Keratinocyte (primary cell): Measurements from ENCODE around the gene HES2. TPM values are rescaled to one million over a fixed set of nuclear protein-coding genes. Genes with fewer than 3 reads are reported as not detected.
"Not testable (repeated sequence)": the region's sequence is repeated elsewhere in the genome, so short reads cannot be mapped to it uniquely, and the experiment has no call there.

ENCODE experiments used
- DNase-seq: peaks from one replicate; pipeline ENCODE4 v3.0.0-alpha.2; 2011; ENCODE audit warnings: low read depth, missing footprints, low spot score
- FAIRE-seq: peaks from 2 replicates; lab custom pipeline; 2011; peaks lifted over from hg19 to GRCh38; lab: Jason Lieb, UNC
- H2AFZ ChIP-seq: 2 replicates; pipeline ENCODE4 v1.6.0; 2012; ENCODE audit warnings: low read length, control low read depth, inconsistent platforms; ENCODE audit not compliant: control insufficient read depth
- H3K27ac ChIP-seq: 2 replicates; pipeline ENCODE4 v1.5.1; 2011; ENCODE audit warnings: low read length; ENCODE audit not compliant: control insufficient read depth, insufficient read depth
- H3K27me3 ChIP-seq: 3 replicates; pipeline ENCODE4 v1.6.0; 2011; ENCODE audit warnings: low read length; ENCODE audit not compliant: control insufficient read depth, insufficient read depth; ENCODE audit errors: extremely low read depth
- H3K36me3 ChIP-seq, 2 experiments: 2 replicates in 1 of 2; 3 replicates in 1 of 2; pipeline ENCODE4 v1.5.1; 2011; ENCODE audit warnings: low read length in 2 of 2, mild to moderate bottlenecking in 1 of 2; ENCODE audit not compliant: control insufficient read depth in 2 of 2, insufficient read depth in 2 of 2; ENCODE audit errors: extremely low read depth in 1 of 2
- H3K4me1 ChIP-seq: 3 replicates; pipeline ENCODE4 v1.5.1; 2011; ENCODE audit warnings: low read length; ENCODE audit not compliant: control insufficient read depth, insufficient read depth; ENCODE audit errors: extremely low read depth
- H3K4me2 ChIP-seq: 3 replicates; pipeline ENCODE4 v1.6.0; 2011; ENCODE audit warnings: low read depth, low read length; ENCODE audit not compliant: control insufficient read depth, insufficient read depth; ENCODE audit errors: extremely low read depth
- H3K4me3 ChIP-seq, 3 experiments: fragments of 200-600 bp in 1 of 3; sonication (generic) in 1 of 3; 2 replicates in 2 of 3; 3 replicates in 1 of 3; pipeline ENCODE4 v1.5.1; 2011 to 2016; ENCODE audit warnings: low read length in 3 of 3, mild to moderate bottlenecking in 3 of 3, control low read depth in 2 of 3, inconsistent platforms in 1 of 3, low read depth in 1 of 3, mixed read lengths in 1 of 3, mixed run types in 1 of 3, moderate library complexity in 1 of 3; ENCODE audit not compliant: control insufficient read depth in 2 of 3, insufficient read depth in 2 of 3; ENCODE audit errors: extremely low read depth in 1 of 3
- H3K79me2 ChIP-seq: 2 replicates; pipeline ENCODE4 v1.6.0; 2012; ENCODE audit warnings: low read length; ENCODE audit not compliant: control insufficient read depth, insufficient read depth
- H3K9ac ChIP-seq: 3 replicates; pipeline ENCODE4 v1.6.0; 2011; ENCODE audit warnings: low read length; ENCODE audit not compliant: control insufficient read depth, insufficient read depth; ENCODE audit errors: extremely low read depth
- H3K9me1 ChIP-seq: 3 replicates; pipeline ENCODE4 v1.6.0; 2011; ENCODE audit warnings: low read length; ENCODE audit not compliant: control insufficient read depth, insufficient read depth; ENCODE audit errors: extremely low read depth
- H3K9me3 ChIP-seq: 2 replicates; pipeline ENCODE4 v1.5.1; 2012; ENCODE audit warnings: low read depth, low read length; ENCODE audit not compliant: control insufficient read depth
- H4K20me1 ChIP-seq: 3 replicates; pipeline ENCODE4 v1.6.0; 2011; ENCODE audit warnings: low read length; ENCODE audit not compliant: control insufficient read depth, insufficient read depth; ENCODE audit errors: extremely low read depth
- EZH2 ChIP-seq: IDR thresholded peaks from one replicate; pipeline ENCODE4 v1.6.1; 2012; ENCODE audit warnings: inconsistent platforms, mild to moderate bottlenecking, low read length, moderate library complexity
- dilution Hi-C: fragments of 300-500 bp; cut with MboI; formaldehyde crosslinking; loops from one replicate; pipeline ENCODE4 v1.7.0; 2020; ENCODE audit warnings: low sequenced_read_pairs; ENCODE audit not compliant: extremely low pct_ligation_motif_present
- polyA plus RNA-seq, 5 experiments: library from polyadenylated mRNA; depleted of rRNA in 3 of 5; stranded (reverse) in 3 of 5; stranded (forward) in 1 of 5; unstranded in 1 of 5; fragments of >200 nt; gene quantifications; 1 replicate in 1 of 5; 2 replicates in 3 of 5; 3 replicates in 1 of 5; pipeline versions ENCODE4 v1.2.1 to v1.2.3, GENCODE V29; 2011 to 2012; ENCODE audit warnings: missing spikeins in 2 of 5, low read depth in 1 of 5, low replicate concordance in 1 of 5
- TF ChIP-seq, protein P1 (sequence below), 3 experiments: IDR thresholded peaks in 1 of 3; conservative IDR thresholded peaks in 1 of 3; optimal IDR thresholded peaks in 1 of 3; 2 replicates in 2 of 3; 3 replicates in 1 of 3; pipeline versions ENCODE3 to v1.5.1; 2011; ENCODE audit warnings: low read length in 3 of 3, mild to moderate bottlenecking in 3 of 3, moderate library complexity in 2 of 3, control low read depth in 1 of 3, inconsistent platforms in 1 of 3; ENCODE audit not compliant: insufficient read depth in 2 of 3; ENCODE audit errors: extremely low read depth in 1 of 3

Gene HES2
- polyA plus RNA-seq, 1 donor (not counting 4 experiments of a cell fraction or from before 2014, with no cell fraction given) = 30.1 TPM

DNA sequence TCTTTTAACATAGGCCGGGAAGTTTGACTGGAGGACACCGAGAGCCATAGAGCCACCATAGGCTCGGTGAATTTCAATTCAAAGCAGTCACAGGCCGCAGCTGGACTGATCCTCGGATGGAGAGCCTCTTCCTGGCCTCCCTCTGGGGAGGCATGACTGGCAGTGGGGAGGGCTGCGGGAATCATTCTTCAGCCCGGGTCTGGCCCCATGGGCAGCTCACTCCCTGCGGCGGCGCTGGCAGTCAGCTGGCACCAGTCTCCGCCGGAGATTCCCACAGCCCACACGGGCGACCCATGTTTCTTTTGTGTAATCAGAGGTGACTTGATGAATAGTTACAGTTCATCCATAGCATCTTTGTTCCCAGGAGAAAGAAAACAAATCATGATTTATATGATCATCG, 15.4 kb upstream of the HES2 start:
- H3K9me1 ChIP-seq = no peaks in the 10 kb centered on the region
- no peaks in the 10 kb centered on the region for H3K9me3 ChIP-seq
- dilution Hi-C loops = no loop called here
- H3K4me2 ChIP-seq = no peak overlapping the region
- no peaks in the 10 kb centered on the region for H3K79me2 ChIP-seq
- TF ChIP-seq, protein P1, sequence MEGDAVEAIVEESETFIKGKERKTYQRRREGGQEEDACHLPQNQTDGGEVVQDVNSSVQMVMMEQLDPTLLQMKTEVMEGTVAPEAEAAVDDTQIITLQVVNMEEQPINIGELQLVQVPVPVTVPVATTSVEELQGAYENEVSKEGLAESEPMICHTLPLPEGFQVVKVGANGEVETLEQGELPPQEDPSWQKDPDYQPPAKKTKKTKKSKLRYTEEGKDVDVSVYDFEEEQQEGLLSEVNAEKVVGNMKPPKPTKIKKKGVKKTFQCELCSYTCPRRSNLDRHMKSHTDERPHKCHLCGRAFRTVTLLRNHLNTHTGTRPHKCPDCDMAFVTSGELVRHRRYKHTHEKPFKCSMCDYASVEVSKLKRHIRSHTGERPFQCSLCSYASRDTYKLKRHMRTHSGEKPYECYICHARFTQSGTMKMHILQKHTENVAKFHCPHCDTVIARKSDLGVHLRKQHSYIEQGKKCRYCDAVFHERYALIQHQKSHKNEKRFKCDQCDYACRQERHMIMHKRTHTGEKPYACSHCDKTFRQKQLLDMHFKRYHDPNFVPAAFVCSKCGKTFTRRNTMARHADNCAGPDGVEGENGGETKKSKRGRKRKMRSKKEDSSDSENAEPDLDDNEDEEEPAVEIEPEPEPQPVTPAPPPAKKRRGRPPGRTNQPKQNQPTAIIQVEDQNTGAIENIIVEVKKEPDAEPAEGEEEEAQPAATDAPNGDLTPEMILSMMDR (optimal IDR thresholded peaks at IDR 0.05 in 1 of 3, IDR thresholded peaks at IDR 0.05 in 1 of 3, conservative IDR thresholded peaks at IDR 0.05 in 1 of 3; ENCODE audit: extremely low read depth in 1 of 3, insufficient read depth in 2 of 3, low read length in 3 of 3) = no peak
- no peak for TF ChIP-seq EZH2
- H3K4me1 ChIP-seq = no peaks in the 10 kb centered on the region
- H3K4me3 ChIP-seq = no peak overlapping the region
- no peak overlapping the region for H2AFZ ChIP-seq
- H3K27me3 ChIP-seq = peaks cover 12% of the 10 kb centered on the region
- FAIRE-seq = no peak
- no peak overlapping the region for H3K9ac ChIP-seq
- no peak overlapping the region for H3K27ac ChIP-seq
- H4K20me1 ChIP-seq = no peaks in the 10 kb centered on the region
- DNase-seq = no peak
- H3K36me3 ChIP-seq = no peaks in the 10 kb centered on the region

DNA sequence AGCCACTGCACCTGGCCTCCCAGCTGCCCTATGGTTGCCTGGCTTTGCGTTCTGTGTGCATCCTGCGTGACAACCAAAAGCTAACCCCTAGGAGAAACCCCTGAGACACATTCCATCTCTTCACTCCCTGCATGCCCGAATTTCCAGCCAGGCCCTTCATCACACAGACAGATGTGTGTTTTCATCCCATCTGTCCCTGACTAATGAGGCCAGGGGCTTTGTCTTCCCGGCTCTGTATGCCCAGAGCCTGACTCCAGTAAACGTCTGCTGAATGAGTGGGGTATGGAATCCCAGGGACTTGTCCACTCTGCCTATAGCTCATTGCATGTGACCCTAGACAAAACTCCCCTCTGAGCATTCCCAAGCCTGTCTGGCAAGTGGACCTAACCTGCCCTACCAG, 14.5 kb upstream of the HES2 start:
- DNase-seq = no peak
- H3K4me1 ChIP-seq = no peaks in the 10 kb centered on the region
- dilution Hi-C loops = no loop called here

DNA sequence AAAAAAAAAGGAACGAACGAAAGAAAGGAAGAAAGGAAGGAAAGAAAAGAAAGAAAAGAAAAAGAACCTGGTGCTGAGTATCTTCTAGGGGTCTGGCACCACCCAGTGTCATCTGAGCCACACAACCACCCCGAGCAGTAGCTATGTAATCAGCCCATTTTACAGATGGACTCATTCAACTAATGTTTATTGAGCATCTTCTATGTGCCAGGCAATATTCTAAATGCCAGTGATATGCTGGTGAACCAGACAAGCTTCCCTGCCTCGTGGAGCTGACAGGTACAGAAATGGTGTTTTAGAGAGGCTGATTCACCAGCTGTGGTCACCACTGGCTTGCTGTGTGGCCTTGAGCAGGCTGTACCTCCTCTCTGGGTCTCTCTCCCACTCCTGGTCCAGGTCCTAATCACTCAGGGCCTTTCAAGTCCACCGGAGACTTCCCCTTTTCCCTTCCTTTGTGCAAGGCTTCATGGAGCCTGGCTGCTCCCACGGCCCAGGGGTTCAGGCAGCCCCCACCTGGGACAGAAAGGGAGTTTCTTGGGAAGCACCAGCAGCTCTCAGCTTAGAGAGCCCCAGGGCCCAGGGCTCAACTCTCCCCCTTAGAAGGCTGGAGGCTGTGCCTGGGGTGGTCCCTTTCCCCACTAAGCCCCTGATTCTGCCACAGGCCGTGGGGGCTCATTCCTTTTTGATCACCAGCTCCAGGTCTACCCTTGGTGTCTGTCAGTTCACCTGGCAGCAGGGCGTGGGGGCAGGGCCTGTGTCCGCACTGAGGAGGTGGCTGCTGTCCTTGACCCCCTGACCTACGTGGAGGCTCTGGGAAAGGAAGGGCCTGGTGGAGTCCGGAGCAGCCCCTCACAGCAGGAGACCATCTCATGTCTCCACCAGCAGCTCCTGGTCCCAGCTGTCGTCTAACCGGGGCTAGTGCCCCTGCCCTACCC, 12.2 kb upstream of the HES2 start:
- H2AFZ ChIP-seq, FAIRE-seq: not testable (repeated sequence)

More for the DNA sequence above, 14.5 kb upstream of the HES2 start:
- Histone ChIP-seq H2AFZ (no peak overlapping the region), H3K9ac (no peak overlapping the region), H3K4me3 (no peak overlapping the region), H3K36me3 (no peaks in the 10 kb centered on the region), H3K4me2 (no peak overlapping the region), H3K79me2 (no peaks in the 10 kb centered on the region), H3K27me3 (peaks cover 16% of the 10 kb centered on the region), H3K9me1 (no peaks in the 10 kb centered on the region), H3K9me3 (no peaks in the 10 kb centered on the region), H3K27ac (no peak overlapping the region), H4K20me1 (no peaks in the 10 kb centered on the region)
- TF ChIP-seq EZH2 = no peak
- TF ChIP-seq, protein P1 (optimal IDR thresholded peaks at IDR 0.05 in 1 of 3, IDR thresholded peaks at IDR 0.05 in 1 of 3, conservative IDR thresholded peaks at IDR 0.05 in 1 of 3; ENCODE audit: extremely low read depth in 1 of 3, insufficient read depth in 2 of 3, low read length in 3 of 3) = no peak
- FAIRE-seq = no peak

More for the DNA sequence above, 12.2 kb upstream of the HES2 start:
- dilution Hi-C loops, H3K9me1 ChIP-seq, H4K20me1 ChIP-seq, H3K9me3 ChIP-seq, H3K36me3 ChIP-seq, H3K27ac ChIP-seq, H3K4me2 ChIP-seq, H3K9ac ChIP-seq, DNase-seq, H3K79me2 ChIP-seq, H3K4me3 ChIP-seq: not testable (repeated sequence)
- Histone ChIP-seq H3K4me1 (peaks cover 11% of the 10 kb centered on the region), H3K27me3 (peaks cover 16% of the 10 kb centered on the region)
